Measurements from ENCODE around the gene MINK1.
A peak's percentile ranks its signal among the peaks of the same experiment; 100 is the strongest.
"Not testable (repeated sequence)": the region's sequence is repeated elsewhere in the genome, so short reads cannot be mapped to it uniquely, and the experiment has no call there.

MINK1 gene

GRCh38 chr17:4926577-4927335 lies 93.6 kb downstream of the MINK1 start:
- DNase-seq: not testable (repeated sequence)

DNA sequence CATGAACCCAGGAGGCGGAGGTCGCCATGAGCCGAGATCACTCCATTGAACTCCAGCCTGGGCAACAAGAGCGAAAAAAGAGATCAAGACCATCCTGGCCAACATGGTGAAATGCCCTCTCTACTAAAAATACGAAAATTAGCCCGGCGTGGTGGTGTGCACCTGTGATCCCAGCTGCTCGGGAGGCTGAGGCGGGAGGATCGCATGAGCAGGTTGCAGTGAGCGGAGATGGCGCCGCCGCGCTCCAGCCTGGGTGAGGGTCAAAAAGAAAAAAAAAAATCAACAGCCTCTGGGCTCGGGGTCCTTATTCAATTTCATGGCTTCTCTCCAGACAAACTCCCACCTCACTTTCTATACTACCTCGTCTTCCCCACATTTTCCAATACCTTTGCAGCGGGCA lies 95.7 kb downstream of the MINK1 start:
- DNase-seq: no peak

GRCh38 chr17:4931963-4932362 lies 98.8 kb downstream of the MINK1 start, which contains the start of gene GP1BA:
Gene GP1BA, plus strand, starts transcription at chr17:4932277. Its CDS starts 328 bp downstream, at chr17:4932605.
- DNase-seq: no peak

- no peak for DNase-seq
Observed at GRCh38 chr17:4932756-4933155, 99.6 kb downstream of the MINK1 start.

DNA sequence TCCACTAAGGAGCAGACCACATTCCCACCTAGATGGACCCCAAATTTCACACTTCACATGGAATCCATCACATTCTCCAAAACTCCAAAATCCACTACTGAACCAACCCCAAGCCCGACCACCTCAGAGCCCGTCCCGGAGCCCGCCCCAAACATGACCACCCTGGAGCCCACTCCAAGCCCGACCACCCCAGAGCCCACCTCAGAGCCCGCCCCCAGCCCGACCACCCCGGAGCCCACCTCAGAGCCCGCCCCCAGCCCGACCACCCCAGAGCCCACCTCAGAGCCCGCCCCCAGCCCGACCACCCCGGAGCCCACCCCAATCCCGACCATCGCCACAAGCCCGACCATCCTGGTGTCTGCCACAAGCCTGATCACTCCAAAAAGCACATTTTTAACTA lies 100.5 kb downstream of the MINK1 start:
- no peak for DNase-seq

DNA sequence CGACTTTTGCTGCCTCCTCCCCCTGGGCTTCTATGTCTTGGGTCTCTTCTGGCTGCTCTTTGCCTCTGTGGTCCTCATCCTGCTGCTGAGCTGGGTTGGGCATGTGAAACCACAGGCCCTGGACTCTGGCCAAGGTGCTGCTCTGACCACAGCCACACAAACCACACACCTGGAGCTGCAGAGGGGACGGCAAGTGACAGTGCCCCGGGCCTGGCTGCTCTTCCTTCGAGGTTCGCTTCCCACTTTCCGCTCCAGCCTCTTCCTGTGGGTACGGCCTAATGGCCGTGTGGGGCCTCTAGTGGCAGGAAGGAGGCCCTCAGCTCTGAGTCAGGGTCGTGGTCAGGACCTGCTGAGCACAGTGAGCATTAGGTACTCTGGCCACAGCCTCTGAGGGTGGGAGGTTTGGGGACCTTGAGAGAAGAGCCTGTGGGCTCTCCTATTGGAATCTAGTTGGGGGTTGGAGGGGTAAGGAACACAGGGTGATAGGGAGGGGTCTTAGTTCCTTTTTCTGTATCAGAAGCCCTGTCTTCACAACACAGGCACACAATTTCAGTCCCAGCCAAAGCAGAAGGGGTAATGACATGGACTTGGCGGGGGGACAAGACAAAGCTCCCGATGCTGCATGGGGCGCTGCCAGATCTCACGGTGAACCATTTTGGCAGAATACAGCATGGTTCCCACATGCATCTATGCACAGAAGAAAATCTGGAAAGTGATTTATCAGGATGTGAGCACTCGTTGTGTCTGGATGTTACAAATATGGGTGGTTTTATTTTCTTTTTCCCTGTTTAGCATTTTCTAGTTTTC lies 101.2 kb downstream of the MINK1 start:
- peak in 2 of 56 donors; percentile 8 to 15 for DNase-seq

GRCh38 chr17:4935650-4936049 lies 102.5 kb downstream of the MINK1 start:
- DNase-seq: no peak

- no peak for DNase-seq
Observed at GRCh38 chr17:4936436-4936835, 103.3 kb downstream of the MINK1 start.

DNA sequence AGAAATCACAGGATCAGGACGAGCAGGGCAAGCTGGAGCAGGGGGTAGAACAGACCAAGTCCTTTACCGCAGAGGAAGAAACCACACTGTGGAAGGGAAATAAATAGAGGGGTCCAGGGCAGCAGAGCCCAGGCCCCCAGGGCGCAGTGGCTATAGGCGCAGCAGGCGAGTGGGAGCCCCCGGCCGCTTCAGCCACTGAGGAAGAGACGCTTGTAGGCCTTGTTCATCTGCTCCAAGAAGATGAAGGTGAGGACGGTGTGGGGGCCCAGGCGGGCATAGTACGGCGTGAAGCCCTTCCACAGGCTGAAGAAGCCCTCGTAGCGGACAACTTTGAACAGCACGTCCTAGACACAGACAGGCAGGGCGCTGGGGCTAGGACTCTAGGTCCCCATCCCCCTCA lies 104.4 kb downstream of the MINK1 start:
- DNase-seq: no peak

DNA sequence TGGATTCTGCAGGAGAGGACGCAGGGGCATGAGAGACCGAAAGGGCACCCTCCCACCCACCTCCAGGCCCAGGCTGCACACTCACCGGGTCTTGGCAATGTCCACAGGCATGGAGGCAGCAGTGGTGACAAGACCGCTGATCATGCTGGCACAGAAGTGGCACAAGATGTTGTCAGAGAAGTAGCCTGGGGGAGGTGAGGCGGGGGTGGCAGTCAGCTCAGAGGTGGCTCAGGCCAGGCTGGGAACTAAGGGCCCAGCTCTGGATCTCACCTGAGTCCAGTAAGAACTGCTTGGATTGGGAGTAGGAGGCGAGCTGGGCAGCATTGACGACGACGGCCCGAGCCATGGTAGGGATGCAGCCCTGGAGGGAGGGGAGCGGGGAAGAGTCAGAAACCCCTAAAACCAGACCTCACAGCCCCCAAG lies 104.9 kb downstream of the MINK1 start:
- no peak for DNase-seq

- no peak for DNase-seq
Observed at GRCh38 chr17:4938688-4939545, 105.8 kb downstream of the MINK1 start.

DNA sequence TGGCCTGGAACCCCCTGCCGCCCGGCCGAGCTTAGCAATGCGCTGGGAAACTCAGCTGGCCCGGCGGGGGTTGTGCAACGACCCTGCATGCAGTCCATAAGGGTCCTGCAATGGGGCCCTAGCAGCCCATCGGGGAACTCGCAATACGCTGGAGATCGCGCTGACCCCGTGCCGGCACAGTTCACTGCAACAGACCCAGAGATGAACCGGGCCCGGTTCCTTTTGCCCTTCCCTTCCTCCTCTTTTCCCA lies 106.3 kb downstream of the MINK1 start:
- DNase-seq: no peak

DNA sequence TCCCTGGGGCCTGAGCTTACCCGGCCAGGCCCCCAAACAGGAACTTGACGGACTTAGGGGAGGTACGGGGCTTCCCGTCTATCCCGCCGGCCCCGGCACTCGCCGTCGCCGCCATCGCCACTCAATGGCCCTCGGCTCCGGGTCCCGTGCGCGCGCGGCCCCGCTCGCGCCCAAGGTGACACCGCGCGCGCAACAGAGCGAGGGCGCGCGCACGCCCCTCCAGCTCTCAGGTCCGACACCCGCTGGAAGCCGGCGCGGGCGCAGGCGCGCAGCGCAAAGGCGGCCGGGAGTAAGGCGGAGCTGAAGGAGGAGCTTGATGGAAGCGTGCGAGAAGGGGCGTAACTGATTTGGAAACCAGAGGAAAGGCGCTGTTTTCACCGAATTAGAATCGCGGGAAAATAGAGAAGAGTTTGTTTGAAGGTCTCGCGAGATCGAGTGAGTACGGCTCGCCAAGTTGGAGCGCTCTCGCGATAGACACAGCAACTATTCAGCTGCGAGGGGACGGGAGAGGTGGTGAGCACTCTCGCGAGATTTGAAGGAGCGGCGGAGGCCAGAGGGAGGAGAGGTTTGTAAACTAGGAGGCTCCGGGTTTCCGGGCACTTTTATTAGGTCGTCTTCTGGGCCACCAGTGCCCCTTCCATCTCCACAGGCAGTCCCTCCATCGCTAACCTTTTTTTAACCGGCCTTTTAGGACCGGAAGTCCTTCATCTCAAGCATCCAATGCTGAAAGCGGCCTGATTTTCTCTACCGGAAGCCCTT lies 106.8 kb downstream of the MINK1 start, which contains the start of the genes RNF167 and SLC25A11:
Gene RNF167, plus strand, starts transcription at position 473 of the 759 bp plus-strand sequence. CDS start 642 bp downstream, outside the sequence.
Gene SLC25A11, minus strand, starts transcription at position 251 of the 759 bp plus-strand sequence. Its CDS starts 136 bp downstream, at position 115.
- peak; percentile 83 to 99 (median 95) for DNase-seq

DNA sequence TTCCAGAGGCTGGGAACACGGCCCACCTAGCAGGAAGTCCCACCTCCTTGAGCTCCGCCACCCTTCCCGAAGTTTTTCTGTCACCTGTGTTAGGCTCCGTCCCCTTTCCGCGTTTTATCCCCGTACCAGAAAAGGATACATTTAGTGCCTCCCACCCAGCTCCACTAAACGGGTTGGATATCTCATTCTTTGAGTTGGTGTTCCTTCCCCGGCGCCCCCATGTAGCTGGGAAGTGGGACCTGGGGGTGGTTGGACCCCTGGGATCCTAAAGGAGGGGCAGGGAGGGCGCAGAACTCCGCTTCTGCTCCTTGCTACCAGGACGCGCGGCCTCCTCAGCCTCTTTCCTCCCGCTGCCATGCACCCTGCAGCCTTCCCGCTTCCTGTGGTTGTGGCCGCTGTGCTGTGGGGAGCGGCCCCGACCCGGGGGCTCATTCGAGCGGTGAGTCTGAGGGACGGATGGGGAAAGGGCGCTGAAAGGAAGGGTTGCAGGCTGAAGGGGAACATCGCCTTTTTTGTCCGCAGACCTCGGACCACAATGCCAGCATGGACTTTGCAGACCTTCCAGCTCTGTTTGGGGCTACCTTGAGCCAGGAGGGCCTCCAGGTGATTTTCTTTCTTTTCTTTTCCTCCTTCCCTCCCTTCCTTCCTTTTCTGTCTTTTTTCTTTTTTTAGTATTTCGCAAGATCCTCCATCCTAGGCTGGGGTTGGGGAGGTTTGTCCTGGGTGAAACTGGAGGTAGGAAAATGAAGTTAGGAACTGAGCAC lies 107.6 kb downstream of the MINK1 start:
- peak in 1 of 56 donors; percentile 48 for DNase-seq

GRCh38 chr17:4941319-4941610 lies 108.1 kb downstream of the MINK1 start:
- DNase-seq: no peak

DNA sequence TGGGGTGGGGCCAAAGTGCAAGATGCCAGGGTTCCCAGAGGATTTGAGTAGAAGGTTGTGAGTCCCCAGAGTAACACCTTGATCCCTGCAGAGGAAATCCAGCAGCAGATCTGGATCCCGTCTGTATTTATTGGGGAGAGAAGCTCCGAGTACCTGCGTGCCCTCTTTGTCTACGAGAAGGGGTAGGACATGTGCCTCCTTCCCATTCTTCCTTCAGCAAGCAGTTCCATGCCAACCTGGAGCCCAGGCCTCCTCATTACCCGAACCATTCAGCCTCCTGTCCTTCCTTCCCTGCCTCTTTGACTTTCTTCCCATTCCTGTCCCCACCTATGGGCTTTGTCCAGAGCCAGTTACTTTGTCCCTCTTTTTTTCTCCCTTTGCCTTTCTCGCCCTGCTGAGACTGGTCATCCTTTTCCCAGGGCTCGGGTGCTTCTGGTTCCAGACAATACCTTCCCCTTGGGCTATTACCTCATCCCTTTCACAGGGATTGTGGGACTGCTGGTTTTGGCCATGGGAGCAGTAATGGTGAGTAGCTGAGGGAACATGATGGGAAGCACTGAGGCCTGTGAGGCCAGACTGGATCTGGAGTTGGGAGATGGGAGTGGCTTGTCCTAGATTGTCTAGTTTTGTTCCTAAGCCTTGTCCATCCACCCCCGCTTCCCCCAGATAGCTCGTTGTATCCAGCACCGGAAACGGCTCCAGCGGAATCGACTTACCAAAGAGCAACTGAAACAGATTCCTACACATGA lies 109.8 kb downstream of the MINK1 start:
- no peak for DNase-seq

DNA sequence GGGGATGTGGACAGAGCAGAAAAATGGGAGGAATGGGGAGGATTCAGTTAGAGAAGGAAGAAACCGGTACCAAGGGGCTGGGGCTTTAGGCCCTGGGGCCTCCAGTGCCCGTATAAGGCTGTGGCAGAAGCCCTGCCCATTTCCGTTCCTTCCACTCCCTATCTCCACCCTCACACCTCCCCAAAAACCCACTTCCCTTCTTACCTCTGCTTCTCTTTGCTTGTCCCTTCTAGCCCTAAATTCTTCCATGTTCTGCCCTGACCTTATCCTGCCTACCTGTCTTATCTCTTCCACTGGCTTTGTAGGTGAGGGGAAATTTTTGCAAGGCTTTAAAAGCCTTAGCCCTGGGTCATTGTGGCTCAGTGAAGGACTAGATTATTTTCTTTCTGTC lies 111.0 kb downstream of the MINK1 start:
- no peak for DNase-seq

- DNase-seq: no peak
Observed at GRCh38 chr17:4944554-4945175, 111.5 kb downstream of the MINK1 start.

All from amygdala (tissue), 56 donors.